Choroid plexus epithelial cell (primary cell): ENCODE data around the gene PCDHB8.
"Not testable (repeated sequence)": the region's sequence is repeated elsewhere in the genome, so short reads cannot be mapped to it uniquely, and the experiment has no call there.

Source experiments
- DNase-seq: peaks from one replicate; pipeline ENCODE4 v3.0.0-alpha.2; 2010; ENCODE audit warnings: low read depth
- H3K4me3 ChIP-seq: 2 replicates; pipeline ENCODE4 v1.5.1; 2011; ENCODE audit warnings: low read depth, mild to moderate bottlenecking, control low read depth, low read length, moderate library complexity
- CTCF ChIP-seq: conservative IDR thresholded peaks from 2 replicates; pipeline ENCODE4 v1.5.1; 2011; ENCODE audit warnings: low read depth, mild to moderate bottlenecking, control low read depth, inconsistent platforms, low read length, moderate library complexity

The PCDHB8 gene

GRCh38 chr5:141199359-141200235, 22.0 kb downstream of the PCDHB8 start, which contains the start of gene PCDHB11:
Gene PCDHB11, plus strand, starts transcription at chr5:141199627. Its CDS starts 148 bp downstream, at chr5:141199775.
- no peak for TF ChIP-seq CTCF
- no peak for DNase-seq
- no peak within 1 kb of the TSS for H3K4me3 ChIP-seq

DNA sequence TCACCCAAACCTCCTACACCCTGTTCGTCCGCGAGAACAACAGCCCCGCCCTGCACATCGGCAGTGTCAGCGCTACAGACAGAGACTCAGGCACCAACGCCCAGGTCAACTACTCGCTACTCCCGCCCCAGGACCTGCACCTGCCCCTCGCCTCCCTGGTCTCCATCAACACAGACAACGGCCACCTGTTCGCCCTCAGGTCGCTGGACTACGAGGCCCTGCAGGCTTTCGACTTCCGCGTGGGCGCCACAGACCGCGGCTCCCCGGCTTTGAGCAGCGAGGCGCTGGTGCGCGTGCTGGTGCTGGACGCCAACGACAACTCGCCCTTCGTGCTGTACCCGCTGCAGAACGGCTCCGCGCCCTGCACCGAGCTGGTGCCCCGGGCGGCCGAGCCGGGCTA, 23.5 kb downstream of the PCDHB8 start:
- DNase-seq, H3K4me3 ChIP-seq: not testable (repeated sequence)

- H3K4me3 ChIP-seq, DNase-seq: not testable (repeated sequence)
Measured at GRCh38 chr5:141201646-141202045, 24.1 kb downstream of the PCDHB8 start.

GRCh38 chr5:141208478-141208877, 30.9 kb downstream of the PCDHB8 start, which contains the start of gene PCDHB12:
Gene PCDHB12, plus strand, starts transcription at chr5:141208719. Its CDS starts 189 bp downstream, at chr5:141208908.
- no peak within 1 kb of the TSS for H3K4me3 ChIP-seq
- DNase-seq = peak; percentile 1
- TF ChIP-seq CTCF = no peak

DNA sequence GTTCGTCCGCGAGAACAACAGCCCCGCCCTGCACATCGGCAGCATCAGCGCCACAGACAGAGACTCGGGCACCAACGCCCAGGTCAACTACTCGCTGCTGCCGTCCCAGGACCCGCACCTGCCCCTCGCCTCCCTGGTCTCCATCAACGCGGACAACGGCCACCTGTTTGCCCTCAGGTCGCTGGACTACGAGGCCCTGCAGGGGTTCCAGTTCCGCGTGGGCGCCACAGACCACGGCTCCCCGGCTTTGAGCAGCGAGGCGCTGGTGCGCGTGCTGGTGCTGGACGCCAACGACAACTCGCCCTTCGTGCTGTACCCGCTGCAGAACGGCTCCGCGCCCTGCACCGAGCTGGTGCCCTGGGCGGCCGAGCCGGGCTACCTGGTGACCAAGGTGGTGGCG, 32.7 kb downstream of the PCDHB8 start:
- DNase-seq, H3K4me3 ChIP-seq: not testable (repeated sequence)

DNA sequence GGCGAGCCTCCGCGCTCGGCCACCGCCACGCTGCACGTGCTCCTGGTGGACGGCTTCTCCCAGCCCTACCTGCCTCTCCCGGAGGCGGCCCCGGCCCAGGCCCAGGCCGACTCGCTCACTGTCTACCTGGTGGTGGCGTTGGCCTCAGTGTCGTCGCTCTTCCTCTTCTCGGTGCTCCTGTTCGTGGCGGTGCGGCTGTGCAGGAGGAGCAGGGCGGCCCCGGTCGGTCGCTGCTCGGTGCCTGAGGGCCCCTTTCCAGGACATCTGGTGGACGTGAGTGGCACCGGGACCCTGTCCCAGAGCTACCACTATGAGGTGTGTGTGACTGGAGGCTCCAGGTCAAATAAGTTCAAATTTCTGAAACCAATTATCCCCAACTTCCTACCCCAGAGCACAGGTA, 33.3 kb downstream of the PCDHB8 start:
- not testable (repeated sequence) for H3K4me3 ChIP-seq, DNase-seq

DNA sequence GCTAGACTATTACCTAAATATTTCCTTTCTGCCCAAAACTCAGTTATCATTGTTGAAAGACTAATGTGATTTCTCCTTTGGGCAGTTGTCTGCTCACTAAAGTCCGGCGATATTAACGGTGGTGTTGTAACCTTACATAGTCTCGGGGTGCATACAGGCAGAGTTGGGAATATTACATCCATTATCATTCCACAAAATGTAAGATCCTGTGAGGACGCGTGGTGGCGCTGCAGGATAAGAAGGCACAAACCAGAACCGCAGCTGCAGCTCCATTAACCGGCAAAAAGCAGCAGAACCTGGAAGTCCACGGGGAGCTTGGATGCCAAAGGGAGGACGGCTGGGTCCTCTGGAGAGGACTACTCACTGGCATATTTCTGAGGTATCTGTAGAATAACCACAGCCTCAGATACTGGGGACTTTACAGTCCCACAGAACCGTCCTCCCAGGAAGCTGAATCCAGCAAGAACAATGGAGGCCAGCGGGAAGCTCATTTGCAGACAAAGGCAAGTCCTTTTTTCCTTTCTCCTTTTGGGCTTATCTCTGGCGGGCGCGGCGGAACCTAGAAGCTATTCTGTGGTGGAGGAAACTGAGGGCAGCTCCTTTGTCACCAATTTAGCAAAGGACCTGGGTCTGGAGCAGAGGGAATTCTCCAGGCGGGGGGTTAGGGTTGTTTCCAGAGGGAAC, 36.2 kb downstream of the PCDHB8 start, which contains the start of gene PCDHB13:
TSS of gene PCDHB13 (plus strand) at position 264 of the 684 bp plus-strand sequence. CDS start at position 469, 205 bp downstream.
- not testable (repeated sequence) for H3K4me3 ChIP-seq
- peak; percentile 5 for DNase-seq

- not testable (repeated sequence) for DNase-seq, H3K4me3 ChIP-seq
Measured at GRCh38 chr5:141214583-141214982, 37.0 kb downstream of the PCDHB8 start.

GRCh38 chr5:141215504-141215903, 37.9 kb downstream of the PCDHB8 start:
- not testable (repeated sequence) for H3K4me3 ChIP-seq, DNase-seq

DNA sequence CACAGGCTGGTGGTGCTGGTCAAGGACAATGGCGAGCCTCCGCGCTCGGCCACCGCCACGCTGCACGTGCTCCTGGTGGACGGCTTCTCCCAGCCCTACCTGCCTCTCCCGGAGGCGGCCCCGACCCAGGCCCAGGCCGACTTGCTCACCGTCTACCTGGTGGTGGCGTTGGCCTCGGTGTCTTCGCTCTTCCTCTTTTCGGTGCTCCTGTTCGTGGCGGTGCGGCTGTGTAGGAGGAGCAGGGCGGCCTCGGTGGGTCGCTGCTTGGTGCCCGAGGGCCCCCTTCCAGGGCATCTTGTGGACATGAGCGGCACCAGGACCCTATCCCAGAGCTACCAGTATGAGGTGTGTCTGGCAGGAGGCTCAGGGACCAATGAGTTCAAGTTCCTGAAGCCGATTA, 38.4 kb downstream of the PCDHB8 start:
- DNase-seq, H3K4me3 ChIP-seq: not testable (repeated sequence)

GRCh38 chr5:141223112-141223783, 45.7 kb downstream of the PCDHB8 start, which contains the start of gene PCDHB14:
Gene PCDHB14, plus strand, starts transcription at chr5:141223343. Its CDS starts 163 bp downstream, at chr5:141223506.
- DNase-seq = peak; percentile 18

GRCh38 chr5:141224844-141225243, 47.3 kb downstream of the PCDHB8 start:
- DNase-seq, H3K4me3 ChIP-seq: not testable (repeated sequence)

More at GRCh38 chr5:141223112-141223783, 45.7 kb downstream of the PCDHB8 start, which contains the start of gene PCDHB14:
- no peak for TF ChIP-seq CTCF
- H3K4me3 ChIP-seq = no peak within 1 kb of the TSS

GRCh38 chr5:141225421-141225820, 47.8 kb downstream of the PCDHB8 start:
- DNase-seq, H3K4me3 ChIP-seq: not testable (repeated sequence)
